HepG2 (cell line): ENCODE results near the gene TRPM1. TPM values are rescaled to one million over a fixed set of nuclear protein-coding genes. Genes with fewer than 3 reads are reported as not detected.

Experiments
- ATAC-seq: fragments of 200-7000 bp; cut with Tn5 transposase; 3 replicates; pipeline ENCODE4 v1.9.1; 2020; ENCODE audit warnings: mild to moderate bottlenecking, moderate library complexity
- BruUV-seq: library from RNA; stranded (reverse); fragments of 400-500 nt; replicated peaks from 2 replicates; lab custom pipeline; 2021; lab: Mats Ljungman, UMichigan
- CTCF ChIA-PET: fragments of 300-600 bp; formaldehyde crosslinking; extraction: SDS; loops from one replicate; lab custom pipeline; 2021; ENCODE audit warnings: low total read pairs, inconsistent platforms, low intra/inter-chr PET ratio; lab: Yijun Ruan, JAX
- POLR2A ChIA-PET: fragments of 350-600 bp; sonication (Branson Sonifier 250); formaldehyde crosslinking; loops from one replicate; lab custom pipeline; 2020; ENCODE audit warnings: antibody characterized with exemption, inconsistent platforms; lab: Yijun Ruan, JAX
- DNase-seq: peaks from one replicate; pipeline ENCODE4 v3.0.0-alpha.2; 2015; ENCODE audit warnings: low spot score
- FAIRE-seq: peaks from 3 replicates; lab custom pipeline; 2011; peaks lifted over from hg19 to GRCh38; lab: Jason Lieb, UNC
- H2AFZ ChIP-seq: one replicate; pipeline ENCODE4 v1.6.1; 2011; ENCODE audit warnings: low read length, inconsistent platforms
- H3K27ac ChIP-seq: fragments of 300-600 bp; 3 replicates; pipeline ENCODE4 v1.8.0; 2011; ENCODE audit warnings: mixed run types, mild to moderate bottlenecking, mixed read lengths, low read length, inconsistent platforms; ENCODE audit not compliant: insufficient read depth; ENCODE audit errors: extremely low read length
- H3K27me3 ChIP-seq, 2 experiments: fragments of 200-600 bp in 1 of 2; 2 replicates in 1 of 2; 3 replicates in 1 of 2; pipeline versions ENCODE4 v1.6.0 to v1.8.0; 2011; ENCODE audit warnings: low read length in 2 of 2, mild to moderate bottlenecking in 2 of 2, moderate library complexity in 2 of 2, inconsistent platforms in 1 of 2; ENCODE audit not compliant: insufficient read depth in 2 of 2, control insufficient read depth in 1 of 2
- H3K36me3 ChIP-seq, 2 experiments: fragments of 200-600 bp in 1 of 2; replicated peaks in 1 of 2; 2 replicates in 1 of 2; 3 replicates in 1 of 2; pipeline versions ENCODE4 v1.5.1 to v1.8.0; 2011; ENCODE audit warnings: low read length in 2 of 2, inconsistent platforms in 1 of 2; ENCODE audit not compliant: insufficient read depth in 2 of 2, control insufficient read depth in 1 of 2
- H3K4me1 ChIP-seq: 2 replicates; pipeline ENCODE4 v1.5.1; 2012; ENCODE audit warnings: low read length, inconsistent platforms; ENCODE audit not compliant: insufficient read depth
- H3K4me2 ChIP-seq: 2 replicates; pipeline ENCODE4 v1.6.0; 2011; ENCODE audit warnings: low read depth, low read length, inconsistent platforms
- H3K4me3 ChIP-seq, 3 experiments: fragments of 200-600 bp in 1 of 3; sonication (generic), shearing (Covaris generic) in 1 of 3; replicated peaks in 1 of 3; 2 replicates each; pipeline ENCODE4 v1.5.1; 2011 to 2016; ENCODE audit warnings: low read length in 3 of 3, inconsistent platforms in 2 of 3, low read depth in 2 of 3, mild to moderate bottlenecking in 2 of 3, control low read depth in 1 of 3, mixed read lengths in 1 of 3; ENCODE audit not compliant: insufficient read depth in 1 of 3
- H3K79me2 ChIP-seq: one replicate; pipeline ENCODE4 v1.6.1; 2011; ENCODE audit warnings: low read length, inconsistent platforms; ENCODE audit not compliant: insufficient read depth
- H3K9ac ChIP-seq: 2 replicates; pipeline ENCODE4 v1.6.0; 2011; ENCODE audit warnings: mild to moderate bottlenecking, low read depth, low read length, inconsistent platforms; ENCODE audit not compliant: insufficient read depth
- H3K9me3 ChIP-seq: 2 replicates; pipeline ENCODE4 v1.5.1; 2012; ENCODE audit warnings: mild to moderate bottlenecking, low read length
- H4K20me1 ChIP-seq: 2 replicates; pipeline ENCODE4 v1.6.0; 2011; ENCODE audit warnings: inconsistent platforms, mild to moderate bottlenecking, low read length, moderate library complexity; ENCODE audit not compliant: insufficient read depth
- AGO1 ChIP-seq: fragments of 200-400 bp; formaldehyde crosslinking; IDR thresholded peaks from 2 replicates; pipeline ENCODE4 v1.6.1; 2017; ENCODE audit warnings: mild to moderate bottlenecking, low read depth, low read length, moderate library complexity; ENCODE audit not compliant: poor library complexity, severe bottlenecking
- ELF4 ChIP-seq: sonication (generic); formaldehyde crosslinking; IDR thresholded peaks from 2 replicates; pipeline ENCODE4 v1.5.0; 2020; ENCODE audit warnings: missing genetic modification reagents, mild to moderate bottlenecking, moderate library complexity, borderline replicate concordance
- HBP1 ChIP-seq: IDR thresholded peaks from 2 replicates; pipeline ENCODE4 v1.6.1; 2016; ENCODE audit warnings: low read depth, control low read depth
- HNF1B ChIP-seq: sonication (generic); formaldehyde crosslinking; IDR thresholded peaks from 2 replicates; pipeline ENCODE4 v1.5.1; 2020; ENCODE audit warnings: mild to moderate bottlenecking, moderate library complexity, missing genetic modification reagents
- KDM5B ChIP-seq: sonication (generic); formaldehyde crosslinking; IDR thresholded peaks from 2 replicates; pipeline ENCODE4 v1.4.0; 2020; ENCODE audit warnings: missing genetic modification reagents, mild to moderate bottlenecking, borderline replicate concordance
- KMT2A ChIP-seq: sonication (generic); formaldehyde crosslinking; IDR thresholded peaks from 2 replicates; pipeline ENCODE4 v1.4.0; 2020; ENCODE audit warnings: missing genetic modification reagents
- MYPOP ChIP-seq: sonication (generic); formaldehyde crosslinking; IDR thresholded peaks from 2 replicates; pipeline ENCODE4 v1.8.1; 2023; ENCODE audit warnings: mild to moderate bottlenecking, moderate library complexity, missing genetic modification reagents
- RORA ChIP-seq: sonication (generic); formaldehyde crosslinking; IDR thresholded peaks from 2 replicates; pipeline ENCODE4 v1.5.0; 2020; ENCODE audit warnings: mild to moderate bottlenecking, missing genetic modification reagents, moderate library complexity
- ZBTB20 ChIP-seq: sonication (generic); formaldehyde crosslinking; IDR thresholded peaks from 2 replicates; pipeline ENCODE4 v1.8.1; 2023; ENCODE audit warnings: missing genetic modification reagents, low read depth, mild to moderate bottlenecking, borderline replicate concordance
- ZNF12 ChIP-seq: sonication (generic); formaldehyde crosslinking; IDR thresholded peaks from 2 replicates; pipeline ENCODE4 v1.5.0; 2020; ENCODE audit warnings: missing genetic modification reagents
- ZNF280D ChIP-seq: sonication (generic); formaldehyde crosslinking; IDR thresholded peaks from 2 replicates; pipeline ENCODE4 v1.5.1; 2020; ENCODE audit warnings: mild to moderate bottlenecking, missing genetic modification reagents
- ZNF619 ChIP-seq: sonication (generic); formaldehyde crosslinking; IDR thresholded peaks from 2 replicates; pipeline ENCODE4 v1.4.0; 2020; ENCODE audit warnings: mild to moderate bottlenecking, missing genetic modification reagents
- ZNF792 ChIP-seq: IDR thresholded peaks from 2 replicates; pipeline ENCODE4 v1.6.1; 2016
- ZSCAN30 ChIP-seq: sonication (generic); formaldehyde crosslinking; IDR thresholded peaks from 2 replicates; pipeline ENCODE4 v1.5.0; 2020; ENCODE audit warnings: mild to moderate bottlenecking, missing genetic modification reagents
- WGBS: methylation state at CpG from one replicate; pipeline ENCODE4 v1.1.6; 2017; ENCODE audit warnings: low lambda C conversion rate; 5-methylcytosine and 5-hydroxymethylcytosine counted together
- in situ Hi-C: cut with HindIII; loops from 2 replicates; pipeline ENCODE4 v1.10.0; 2017; ENCODE audit warnings: low pct_unique_long_range_greater_than_20kb; ENCODE audit not compliant: extremely low pct_ligation_motif_present
- intact Hi-C: fragments of 100-400 bp; cut with micrococcal nuclease; formaldehyde crosslinking; loops from one replicate; pipeline ENCODE4 v1.10.0; 2022; ENCODE audit not compliant: unreplicated experiment
- polyA plus RNA-seq, 8 experiments: library from polyadenylated mRNA; depleted of rRNA in 3 of 8; stranded (reverse) in 7 of 8; unstranded in 1 of 8; fragments of >200 nt; fragmentation: Illumina TruSeq in 4 of 8; extraction: Trizol in 4 of 8; gene quantifications; 2 replicates each; pipeline versions ENCODE4 v1.2.1 to v1.2.3, GENCODE V29; 2011 to 2016; ENCODE audit warnings: low read depth in 4 of 8, missing spikeins in 1 of 8, mixed read lengths in 1 of 8; ENCODE audit not compliant: insufficient read depth in 1 of 8
- total RNA-seq, 5 experiments: library from RNA; depleted of rRNA; stranded (reverse); fragments of >200 nt; fragmentation: Illumina TruSeq; extraction: Trizol; gene quantifications; 2 replicates each; pipeline ENCODE4 v1.2.3, GENCODE V29; 2016; ENCODE audit warnings: low read depth in 1 of 5

TRPM1 gene
- total and polyA plus RNA-seq, 2 of the 13 experiments (the other 11 are each of a cell fraction or from before 2014, with no cell fraction given): not detected

- ATAC-seq (peak; percentile 25), FAIRE-seq (peak; percentile 44), DNase-seq (no peak)
- H3K4me3 ChIP-seq: peak overlapping the region; percentile 93 to 98 (median 97)
- no peaks in the 10 kb centered on the region; a peak in 1 of 5 replicates for H3K27me3 ChIP-seq
- H3K4me2 ChIP-seq: peak overlapping the region; percentile 90
- CTCF ChIA-PET: no interaction called here
- peaks cover 28% of the 10 kb centered on the region for H3K79me2 ChIP-seq
- 1% methylated on average over 20 of the region's 24 CpGs for WGBS
- intact Hi-C loops: loop anchor here (5.0 to 10.0 kb wide), 3 partner anchors 86 to 134 kb away; partner anchors contain the start of gene FAN1
- peak overlapping the region; percentile 89 for H3K27ac ChIP-seq
- H3K36me3 ChIP-seq: peaks cover 5 to 11% of the 10 kb centered on the region in 2 experiments; a peak in 4 of 5 replicates
- H3K9ac ChIP-seq: peak overlapping the region; percentile 96
- no peaks in the 10 kb centered on the region for H3K9me3 ChIP-seq
- H3K4me1 ChIP-seq: peaks cover 46% of the 10 kb centered on the region
- BruUV-seq: no TSS peak
- no peaks in the 10 kb centered on the region for H4K20me1 ChIP-seq
- POLR2A ChIA-PET: interaction anchor here (1.2 to 2.8 kb wide), 9 partner anchors 8 to 167 kb away, joined by 3 to 21 read pairs (median 8); partner anchors contain the start of gene FAN1
- no peak overlapping the region for H2AFZ ChIP-seq
- in situ Hi-C loops: loop anchor here (25.0 kb wide), 1 partner anchor 147 kb away; no protein-coding TSS in a partner anchor
- TF ChIP-seq ZNF792 (no peak), AGO1 (no peak), ELF4 (CRISPR knock-in tag) (0 out of 2 replicates have a peak, but pooled peaks have one; percentile 38), ZNF619 (CRISPR knock-in tag) (0 out of 2 replicates have a peak, but pooled peaks have one; percentile 49), RORA (0 out of 2 replicates have a peak, but pooled peaks have one; percentile 5), ZNF280D (CRISPR knock-in tag) (no peak), KMT2A (CRISPR knock-in tag) (no peak), ZNF12 (CRISPR knock-in tag) (no peak), HBP1 (CRISPR knock-in tag) (no peak), KDM5B (CRISPR knock-in tag) (no peak), MYPOP (CRISPR knock-in tag) (no peak), HNF1B (CRISPR knock-in tag) (0 out of 2 replicates have a peak, but pooled peaks have one; percentile 13), ZBTB20 (CRISPR knock-in tag) (0 out of 2 replicates have a peak, but pooled peaks have one; percentile 2), ZSCAN30 (CRISPR knock-in tag) (0 out of 2 replicates have a peak, but pooled peaks have one; percentile 8)
These were observed 110.9 kb downstream of the TRPM1 start for GRCh38 chr15:30990446-30991254.
